SH-SY5Y (cell line): Measurements from ENCODE around the gene RAG2.

ENCODE experiments used
- GATA2 ChIP-seq: IDR thresholded peaks from 2 replicates; pipeline ENCODE4 v1.6.1; 2011; ENCODE audit warnings: mild to moderate bottlenecking, low read depth, low read length
- GATA3 ChIP-seq: IDR thresholded peaks from 2 replicates; pipeline ENCODE4 v1.6.1; 2011; ENCODE audit warnings: low read depth, mild to moderate bottlenecking, low read length, moderate library complexity

RAG2 gene

GRCh38 chr11:36586543-36586942 is 11.5 kb downstream of the RAG2 start:
- TF ChIP-seq GATA3, result no peak
- TF ChIP-seq GATA2, result no peak

GRCh38 chr11:36583667-36584066 is 14.4 kb downstream of the RAG2 start:
- TF ChIP-seq GATA2 (no peak), GATA3 (no peak)

- TF ChIP-seq GATA3, result no peak
- no peak for TF ChIP-seq GATA2
Observed at GRCh38 chr11:36581536-36581935, 16.5 kb downstream of the RAG2 start.

- TF ChIP-seq GATA3, result peak; percentile 42; the same call in 1 of the 2 replicates
- TF ChIP-seq GATA2, result peak; percentile 19; the same call in 1 of the 2 replicates
Observed at GRCh38 chr11:36578458-36578857, 19.6 kb downstream of the RAG2 start.

- TF ChIP-seq GATA3, result no peak
- no peak for TF ChIP-seq GATA2
Observed at GRCh38 chr11:36577859-36578258, 20.2 kb downstream of the RAG2 start.

GRCh38 chr11:36577373-36577772 is 20.7 kb downstream of the RAG2 start:
- TF ChIP-seq GATA3, result no peak
- no peak for TF ChIP-seq GATA2

GRCh38 chr11:36574486-36574885 is 23.6 kb downstream of the RAG2 start:
- TF ChIP-seq GATA2 (no peak), GATA3 (no peak)

- no peak for TF ChIP-seq GATA2
- no peak for TF ChIP-seq GATA3
Observed at GRCh38 chr11:36569095-36569494, 28.9 kb downstream of the RAG2 start.

- TF ChIP-seq GATA2, result no peak
- TF ChIP-seq GATA3, result no peak
Observed at GRCh38 chr11:36567694-36568093, 30.3 kb downstream of the RAG2 start, which contains the start of gene RAG1. Gene RAG1, plus strand, starts transcription at chr11:36568007. Its CDS starts 5,298 bp downstream, at chr11:36573305.

GRCh38 chr11:36566407-36567053 is 31.5 kb downstream of the RAG2 start:
- TF ChIP-seq GATA3 (no peak), GATA2 (no peak)

GRCh38 chr11:36565031-36565610 is 32.9 kb downstream of the RAG2 start:
- TF ChIP-seq GATA3 (peak; percentile 99), GATA2 (peak; percentile 99)

GRCh38 chr11:36564376-36565030 is 33.5 kb downstream of the RAG2 start:
- TF ChIP-seq GATA2 (no peak), GATA3 (no peak)

GRCh38 chr11:36558571-36559413 is 39.2 kb downstream of the RAG2 start:
- TF ChIP-seq GATA3 (no peak), GATA2 (no peak)

- TF ChIP-seq GATA2 (no peak), GATA3 (no peak)
Observed at GRCh38 chr11:36557991-36558390, 40.0 kb downstream of the RAG2 start.
